ENCODE measurements around the gene ZFP36L1. TPM values are rescaled to one million over a fixed set of nuclear protein-coding genes. Genes with fewer than 3 reads are reported as not detected.

The ZFP36L1 gene
- total and polyA plus RNA-seq, 2 of the 13 experiments (the other 11 are each of a cell fraction or from before 2014, with no cell fraction given) = 7.4 to 10.2 TPM

- TF ChIP-seq ZSCAN25 (CRISPR knock-in tag; IDR thresholded peaks at IDR 0.05) = peak; percentile 29; the same call in 1 of the 2 replicates
- 0 out of 2 replicates have a peak, but pooled peaks have one; percentile 41 for TF ChIP-seq ZNF224 (CRISPR knock-in tag; IDR thresholded peaks at IDR 0.05)
- TF ChIP-seq ZNF446 (CRISPR knock-in tag; IDR thresholded peaks at IDR 0.05) = no peak
- no peak for TF ChIP-seq SNAPC5 (CRISPR knock-in tag; IDR thresholded peaks at IDR 0.05; ENCODE audit: borderline replicate concordance)
- 0 out of 2 replicates have a peak, but pooled peaks have one; percentile 73 for TF ChIP-seq ZIK1 (CRISPR knock-in tag; IDR thresholded peaks at IDR 0.05; ENCODE audit: borderline replicate concordance, low read depth)
- no peak for TF ChIP-seq AGO2 (optimal IDR thresholded peaks at IDR 0.05; ENCODE audit: low read depth, low read length)
- no peak for TF ChIP-seq ATF6 (CRISPR knock-in tag; conservative IDR thresholded peaks at IDR 0.05)
- TF ChIP-seq ZBTB40 (IDR thresholded peaks at IDR 0.05) = no peak
- TF ChIP-seq ZBTB40 (CRISPR knock-in tag; IDR thresholded peaks at IDR 0.05) = peak; percentile 57; the same call in 1 of the 2 replicates
- peak; percentile 31; the same call in 1 of the 2 replicates for TF ChIP-seq THAP7 (CRISPR knock-in tag; IDR thresholded peaks at IDR 0.05)
- no peak for TF ChIP-seq ZFP62 (CRISPR knock-in tag; IDR thresholded peaks at IDR 0.05)
- no peak for TF ChIP-seq HNRNPLL (IDR thresholded peaks at IDR 0.05; ENCODE audit: low read depth, low read length, poor library complexity, severe bottlenecking)
- peak; percentile 63; the same call in 1 of the 2 replicates for TF ChIP-seq HNF4G (IDR thresholded peaks at IDR 0.05; ENCODE audit: borderline replicate concordance, low read depth, low read length)
- 0 out of 2 replicates have a peak, but pooled peaks have one; percentile 6 for TF ChIP-seq HNF4G (CRISPR knock-in tag; IDR thresholded peaks at IDR 0.05; ENCODE audit: borderline replicate concordance, low read depth)
Observed at GRCh38 chr14:68823434-68824206, 30.8 kb upstream of the ZFP36L1 start (continued).

Data from HepG2 (cell line).